ENCODE measurements around the gene RND3. TPM values are rescaled to one million over a fixed set of nuclear protein-coding genes. Genes with fewer than 3 reads are reported as not detected.

RND3 gene
- total RNA-seq, 3 donors from 2014 or later, result 42.2 to 80.1 (median 57.5) TPM

DNA sequence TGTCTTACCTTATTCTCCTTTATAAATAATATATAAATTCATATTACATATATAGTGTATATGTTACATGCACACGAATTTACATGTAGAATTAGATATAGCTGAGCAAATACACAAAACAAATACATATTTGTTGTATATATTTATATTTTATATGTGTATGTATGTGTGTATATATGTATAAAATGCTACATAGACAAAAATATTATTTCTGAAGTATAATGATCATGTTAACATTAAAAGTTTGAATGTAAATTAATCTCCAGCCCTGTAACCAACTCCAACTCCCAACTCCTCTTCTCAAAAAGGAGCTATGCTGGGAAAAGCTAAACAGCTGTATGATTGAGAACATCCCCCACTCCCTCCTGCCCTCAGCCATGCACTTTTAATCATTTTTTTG lies 42.7 kb upstream of the RND3 start:
- intact Hi-C loops (cut with DNase I, micrococcal nuclease), result no loop called here
- Histone ChIP-seq H3K4me1 (ENCODE audit: low read depth) (no peaks in the 10 kb centered on the region), H3K9me3 (no peaks in the 10 kb centered on the region), H3K36me3 (ENCODE audit: low read depth) (no peaks in the 10 kb centered on the region), H3K4me3 (no peak overlapping the region)
- DNase-seq (no peak), ATAC-seq (no peak)
- TF ChIP-seq, protein P1, sequence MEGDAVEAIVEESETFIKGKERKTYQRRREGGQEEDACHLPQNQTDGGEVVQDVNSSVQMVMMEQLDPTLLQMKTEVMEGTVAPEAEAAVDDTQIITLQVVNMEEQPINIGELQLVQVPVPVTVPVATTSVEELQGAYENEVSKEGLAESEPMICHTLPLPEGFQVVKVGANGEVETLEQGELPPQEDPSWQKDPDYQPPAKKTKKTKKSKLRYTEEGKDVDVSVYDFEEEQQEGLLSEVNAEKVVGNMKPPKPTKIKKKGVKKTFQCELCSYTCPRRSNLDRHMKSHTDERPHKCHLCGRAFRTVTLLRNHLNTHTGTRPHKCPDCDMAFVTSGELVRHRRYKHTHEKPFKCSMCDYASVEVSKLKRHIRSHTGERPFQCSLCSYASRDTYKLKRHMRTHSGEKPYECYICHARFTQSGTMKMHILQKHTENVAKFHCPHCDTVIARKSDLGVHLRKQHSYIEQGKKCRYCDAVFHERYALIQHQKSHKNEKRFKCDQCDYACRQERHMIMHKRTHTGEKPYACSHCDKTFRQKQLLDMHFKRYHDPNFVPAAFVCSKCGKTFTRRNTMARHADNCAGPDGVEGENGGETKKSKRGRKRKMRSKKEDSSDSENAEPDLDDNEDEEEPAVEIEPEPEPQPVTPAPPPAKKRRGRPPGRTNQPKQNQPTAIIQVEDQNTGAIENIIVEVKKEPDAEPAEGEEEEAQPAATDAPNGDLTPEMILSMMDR (IDR thresholded peaks at IDR 0.05), result no peak

DNA sequence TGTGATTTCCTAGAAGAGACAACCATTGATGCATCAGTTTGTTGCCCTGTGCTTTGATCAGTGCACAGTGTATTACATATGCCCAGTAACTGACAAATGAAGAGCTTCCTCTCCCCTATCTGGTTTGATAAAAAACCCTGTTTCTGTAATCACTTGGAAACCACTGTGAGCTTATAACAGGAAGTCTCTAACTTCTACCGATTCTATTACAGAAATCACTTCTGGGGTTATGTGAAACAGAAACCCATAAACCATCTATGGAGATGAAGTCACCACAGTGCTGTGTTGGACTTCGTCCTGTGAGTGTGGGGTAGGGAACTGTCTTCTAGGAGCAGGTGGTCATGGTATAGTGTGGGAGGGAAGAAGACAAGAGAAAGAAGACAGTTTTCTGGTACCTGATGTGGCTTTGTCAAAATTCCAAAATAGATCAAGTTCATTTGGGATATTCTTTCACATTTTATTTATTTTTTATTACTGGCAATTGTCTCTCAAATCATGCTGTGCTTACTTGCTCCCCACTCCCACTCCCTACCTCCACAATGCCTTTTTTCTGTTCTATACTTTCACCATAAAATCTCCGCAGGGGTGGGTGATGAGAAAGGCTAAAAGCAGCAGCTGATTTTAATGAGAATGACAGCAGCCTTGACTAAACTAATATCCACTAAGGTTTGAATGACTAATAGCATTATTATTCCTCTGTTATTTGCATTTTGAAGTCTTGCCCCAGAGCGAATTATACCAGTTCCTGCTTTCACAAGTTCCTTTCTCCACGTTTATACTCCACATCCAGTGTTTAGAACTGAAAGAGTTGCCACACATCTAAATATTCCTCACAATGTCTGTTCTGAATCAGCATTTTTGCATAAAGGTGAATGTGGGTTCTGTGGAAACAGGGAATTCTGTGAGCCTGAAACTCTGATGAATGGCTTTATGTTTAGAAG lies 41.7 kb upstream of the RND3 start:
- peak; percentile 86 for ATAC-seq
- Histone ChIP-seq H3K9me3 (no peaks in the 10 kb centered on the region), H3K4me3 (no peak overlapping the region), H3K36me3 (ENCODE audit: low read depth) (no peaks in the 10 kb centered on the region), H3K4me1 (ENCODE audit: low read depth) (no peaks in the 10 kb centered on the region)
- TF ChIP-seq, protein P1 (IDR thresholded peaks at IDR 0.05), result no peak
- DNase-seq, result no peak
- intact Hi-C loops (cut with DNase I, micrococcal nuclease), result no loop called here

DNA sequence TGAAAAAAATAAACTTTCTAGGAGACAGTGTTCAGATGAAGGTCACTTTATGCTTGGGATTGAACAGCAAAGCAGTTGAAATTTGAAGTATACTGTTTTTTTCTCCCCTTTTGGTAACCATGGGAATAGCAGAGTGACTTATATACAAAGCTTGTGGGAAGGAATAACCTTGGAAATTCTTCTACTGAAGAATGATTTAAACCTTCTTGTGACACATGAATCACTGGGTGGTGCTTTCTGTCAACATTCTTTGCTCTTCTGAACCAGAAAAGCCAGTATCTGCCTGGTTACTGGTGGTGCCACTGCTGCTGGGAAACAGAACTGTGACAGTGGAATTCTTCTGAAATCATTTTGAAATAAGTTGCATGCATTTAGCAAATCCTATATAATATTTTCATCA lies 39.4 kb upstream of the RND3 start:
- Histone ChIP-seq H3K36me3 (ENCODE audit: low read depth) (no peaks in the 10 kb centered on the region), H3K9me3 (no peaks in the 10 kb centered on the region), H3K4me3 (no peak overlapping the region), H3K4me1 (ENCODE audit: low read depth) (no peaks in the 10 kb centered on the region)
- TF ChIP-seq, protein P1 (IDR thresholded peaks at IDR 0.05), result no peak
- intact Hi-C loops (cut with DNase I, micrococcal nuclease), result no loop called here
- peak; percentile 78 for ATAC-seq
- DNase-seq, result peak in 1 of 3 donors; percentile 7

DNA sequence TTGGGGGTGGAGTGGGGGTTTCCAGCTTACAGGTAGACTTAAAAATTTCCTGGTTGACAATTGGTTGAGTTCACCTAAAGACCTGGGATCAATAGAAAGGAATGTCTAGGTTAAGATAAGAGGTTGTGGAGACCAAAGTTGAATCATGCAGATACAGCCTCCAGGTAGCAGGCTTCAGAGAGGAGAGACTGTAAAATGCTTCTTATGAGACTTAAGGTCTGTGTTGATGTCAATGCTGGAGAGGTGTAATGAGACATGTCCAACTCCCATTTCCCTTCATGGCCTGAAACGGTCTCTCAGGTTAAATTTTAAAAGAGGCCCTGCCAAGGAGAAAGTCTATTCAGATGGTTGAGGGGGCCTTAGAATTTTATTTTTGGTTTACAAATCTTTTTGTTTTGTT lies 38.5 kb upstream of the RND3 start:
- Histone ChIP-seq H3K4me1 (ENCODE audit: low read depth) (no peaks in the 10 kb centered on the region), H3K9me3 (no peaks in the 10 kb centered on the region), H3K36me3 (ENCODE audit: low read depth) (no peaks in the 10 kb centered on the region), H3K4me3 (no peak overlapping the region)
- ATAC-seq (no peak), DNase-seq (no peak)
- intact Hi-C loops (cut with DNase I, micrococcal nuclease), result no loop called here
- TF ChIP-seq, protein P1 (IDR thresholded peaks at IDR 0.05), result no peak

DNA sequence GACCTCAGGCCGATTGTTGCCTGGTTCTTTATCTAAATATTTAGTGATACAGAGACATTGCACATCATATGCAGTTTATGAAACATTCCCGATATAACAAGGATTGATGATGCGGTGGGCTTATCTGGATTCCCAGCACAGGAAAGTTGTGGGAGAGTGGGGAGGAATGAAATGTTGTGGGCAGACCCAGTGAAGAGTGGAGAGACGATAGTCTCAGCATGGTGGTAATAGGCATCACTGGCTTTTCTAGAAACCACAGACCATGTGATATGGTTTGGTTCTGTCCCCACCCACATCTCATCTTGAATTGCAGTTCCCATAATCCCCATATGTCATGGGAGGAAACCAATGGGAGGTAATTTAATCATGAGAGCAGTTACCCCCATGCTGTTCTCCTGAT lies 34.8 kb upstream of the RND3 start:
- Histone ChIP-seq H3K9me3 (no peaks in the 10 kb centered on the region), H3K4me1 (ENCODE audit: low read depth) (no peaks in the 10 kb centered on the region), H3K36me3 (ENCODE audit: low read depth) (no peaks in the 10 kb centered on the region), H3K4me3 (no peak overlapping the region)
- no peak for DNase-seq
- ATAC-seq, result no peak
- TF ChIP-seq, protein P1 (IDR thresholded peaks at IDR 0.05), result no peak
- intact Hi-C loops (cut with DNase I, micrococcal nuclease), result no loop called here

Measured in mucosa of descending colon (tissue), 3 donors.